Fibroblast of peridontal ligament (primary cell): ENCODE measurements around the gene NEU2.

Experiments
- DNase-seq: peaks from one replicate; pipeline ENCODE4 v3.0.0-alpha.2; 2010; ENCODE audit errors: extremely low read depth

NEU2 gene

GRCh38 chr2:233076749-233077148 lies 44.3 kb downstream of the NEU2 start:
- DNase-seq: no peak

- no peak for DNase-seq
These were observed 47.0 kb downstream of the NEU2 start for GRCh38 chr2:233079473-233079877.

GRCh38 chr2:233079953-233080835 lies 47.7 kb downstream of the NEU2 start:
- DNase-seq: no peak

- DNase-seq: no peak
These were observed 48.4 kb downstream of the NEU2 start for GRCh38 chr2:233080836-233081229.

GRCh38 chr2:233081232-233081730 lies 48.8 kb downstream of the NEU2 start:
- DNase-seq: no peak

- DNase-seq: no peak
These were observed 49.3 kb downstream of the NEU2 start for GRCh38 chr2:233081731-233082221.

- DNase-seq: no peak
These were observed 49.9 kb downstream of the NEU2 start for GRCh38 chr2:233082222-233082930.

GRCh38 chr2:233082931-233083755 lies 50.7 kb downstream of the NEU2 start:
- no peak for DNase-seq

- DNase-seq: no peak
These were observed 51.3 kb downstream of the NEU2 start for GRCh38 chr2:233083782-233084181.

- no peak for DNase-seq
These were observed 52.0 kb downstream of the NEU2 start for GRCh38 chr2:233084488-233084887.
